ENCODE measurements around the gene SLC15A1.

DNA sequence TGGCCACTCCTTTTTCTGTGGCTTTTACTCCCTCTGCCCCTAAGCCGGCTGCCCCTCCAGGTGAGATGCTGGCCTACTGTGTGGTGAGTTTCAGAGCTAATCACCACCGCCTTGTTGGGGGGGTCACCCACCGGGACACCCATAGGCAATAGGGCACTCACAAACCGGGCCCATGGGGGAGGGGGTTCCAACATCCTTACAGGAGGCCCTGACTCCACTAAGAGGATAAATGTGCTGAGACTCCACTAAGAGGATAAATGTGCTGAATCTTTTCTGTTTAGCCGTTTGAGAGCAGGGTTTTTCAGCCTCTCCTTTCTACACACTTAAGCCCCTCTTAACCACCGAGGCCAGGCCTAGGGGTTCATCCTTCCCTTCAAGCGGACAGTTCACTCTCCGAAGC is 73.7 kb downstream of the SLC15A1 start:
- TF ChIP-seq, protein P1, sequence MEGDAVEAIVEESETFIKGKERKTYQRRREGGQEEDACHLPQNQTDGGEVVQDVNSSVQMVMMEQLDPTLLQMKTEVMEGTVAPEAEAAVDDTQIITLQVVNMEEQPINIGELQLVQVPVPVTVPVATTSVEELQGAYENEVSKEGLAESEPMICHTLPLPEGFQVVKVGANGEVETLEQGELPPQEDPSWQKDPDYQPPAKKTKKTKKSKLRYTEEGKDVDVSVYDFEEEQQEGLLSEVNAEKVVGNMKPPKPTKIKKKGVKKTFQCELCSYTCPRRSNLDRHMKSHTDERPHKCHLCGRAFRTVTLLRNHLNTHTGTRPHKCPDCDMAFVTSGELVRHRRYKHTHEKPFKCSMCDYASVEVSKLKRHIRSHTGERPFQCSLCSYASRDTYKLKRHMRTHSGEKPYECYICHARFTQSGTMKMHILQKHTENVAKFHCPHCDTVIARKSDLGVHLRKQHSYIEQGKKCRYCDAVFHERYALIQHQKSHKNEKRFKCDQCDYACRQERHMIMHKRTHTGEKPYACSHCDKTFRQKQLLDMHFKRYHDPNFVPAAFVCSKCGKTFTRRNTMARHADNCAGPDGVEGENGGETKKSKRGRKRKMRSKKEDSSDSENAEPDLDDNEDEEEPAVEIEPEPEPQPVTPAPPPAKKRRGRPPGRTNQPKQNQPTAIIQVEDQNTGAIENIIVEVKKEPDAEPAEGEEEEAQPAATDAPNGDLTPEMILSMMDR (IDR thresholded peaks at IDR 0.05; ENCODE audit: poor library complexity, severe bottlenecking) = no peak
- no peak for TF ChIP-seq EP300 (conservative IDR thresholded peaks at IDR 0.05; ENCODE audit: poor library complexity, severe bottlenecking)
- TF ChIP-seq, protein P2, sequence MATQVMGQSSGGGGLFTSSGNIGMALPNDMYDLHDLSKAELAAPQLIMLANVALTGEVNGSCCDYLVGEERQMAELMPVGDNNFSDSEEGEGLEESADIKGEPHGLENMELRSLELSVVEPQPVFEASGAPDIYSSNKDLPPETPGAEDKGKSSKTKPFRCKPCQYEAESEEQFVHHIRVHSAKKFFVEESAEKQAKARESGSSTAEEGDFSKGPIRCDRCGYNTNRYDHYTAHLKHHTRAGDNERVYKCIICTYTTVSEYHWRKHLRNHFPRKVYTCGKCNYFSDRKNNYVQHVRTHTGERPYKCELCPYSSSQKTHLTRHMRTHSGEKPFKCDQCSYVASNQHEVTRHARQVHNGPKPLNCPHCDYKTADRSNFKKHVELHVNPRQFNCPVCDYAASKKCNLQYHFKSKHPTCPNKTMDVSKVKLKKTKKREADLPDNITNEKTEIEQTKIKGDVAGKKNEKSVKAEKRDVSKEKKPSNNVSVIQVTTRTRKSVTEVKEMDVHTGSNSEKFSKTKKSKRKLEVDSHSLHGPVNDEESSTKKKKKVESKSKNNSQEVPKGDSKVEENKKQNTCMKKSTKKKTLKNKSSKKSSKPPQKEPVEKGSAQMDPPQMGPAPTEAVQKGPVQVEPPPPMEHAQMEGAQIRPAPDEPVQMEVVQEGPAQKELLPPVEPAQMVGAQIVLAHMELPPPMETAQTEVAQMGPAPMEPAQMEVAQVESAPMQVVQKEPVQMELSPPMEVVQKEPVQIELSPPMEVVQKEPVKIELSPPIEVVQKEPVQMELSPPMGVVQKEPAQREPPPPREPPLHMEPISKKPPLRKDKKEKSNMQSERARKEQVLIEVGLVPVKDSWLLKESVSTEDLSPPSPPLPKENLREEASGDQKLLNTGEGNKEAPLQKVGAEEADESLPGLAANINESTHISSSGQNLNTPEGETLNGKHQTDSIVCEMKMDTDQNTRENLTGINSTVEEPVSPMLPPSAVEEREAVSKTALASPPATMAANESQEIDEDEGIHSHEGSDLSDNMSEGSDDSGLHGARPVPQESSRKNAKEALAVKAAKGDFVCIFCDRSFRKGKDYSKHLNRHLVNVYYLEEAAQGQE (IDR thresholded peaks at IDR 0.05; ENCODE audit: borderline replicate concordance) = no peak
- no peak for TF ChIP-seq RAD21 (conservative IDR thresholded peaks at IDR 0.05)
- TF ChIP-seq EZH2 (IDR thresholded peaks at IDR 0.05; ENCODE audit: borderline replicate concordance, insufficient read depth, low read length, poor library complexity, severe bottlenecking) = no peak
- TF ChIP-seq SMC3 (conservative IDR thresholded peaks at IDR 0.05; ENCODE audit: poor library complexity) = no peak
- TF ChIP-seq POLR2AphosphoS5 (IDR thresholded peaks at IDR 0.05) = no peak
- no peak for TF ChIP-seq TAF1 (IDR thresholded peaks at IDR 0.05; ENCODE audit: low read depth)

Data from neural cell (in vitro differentiated cells).